NB4 (cell line): ENCODE measurements around the gene MDM4.
"Not testable (repeated sequence)": the region's sequence is repeated elsewhere in the genome, so short reads cannot be mapped to it uniquely, and the experiment has no call there.

ENCODE experiments used
- POLR2A ChIP-seq: IDR thresholded peaks from 2 replicates; pipeline ENCODE4 v1.6.1; 2011; ENCODE audit warnings: mild to moderate bottlenecking; ENCODE audit not compliant: insufficient read length; ENCODE audit errors: extremely low read depth
- TF ChIP-seq, protein P1 (sequence below): IDR thresholded peaks from one replicate; pipeline ENCODE4 v1.5.1; 2012; ENCODE audit warnings: low read depth, low read length
- TF ChIP-seq, protein P2 (sequence below): IDR thresholded peaks from 2 replicates; pipeline ENCODE4 v1.6.1; 2011; ENCODE audit warnings: low read depth, low read length

DNA sequence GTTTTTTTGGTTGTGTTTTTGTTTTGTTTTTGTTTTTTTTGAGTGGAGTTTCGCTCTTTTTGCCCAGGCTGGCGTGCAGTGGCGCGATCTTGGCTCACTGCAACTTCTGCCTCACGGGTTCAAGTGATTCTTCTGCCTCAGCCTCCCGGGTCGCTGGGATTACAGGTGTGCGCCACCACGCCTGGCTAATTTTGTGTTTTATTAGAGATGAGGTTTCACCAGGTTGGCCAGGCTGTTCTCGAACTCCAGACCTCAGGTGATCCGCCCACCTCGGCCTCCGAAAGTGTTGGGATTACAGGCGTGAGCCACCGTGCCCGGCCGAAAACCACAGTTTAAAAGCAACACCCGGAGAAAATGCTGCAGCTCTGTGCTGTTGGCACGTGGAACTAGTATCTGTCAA is 1.2 kb downstream of the MDM4 start:
- TF ChIP-seq, protein P1, sequence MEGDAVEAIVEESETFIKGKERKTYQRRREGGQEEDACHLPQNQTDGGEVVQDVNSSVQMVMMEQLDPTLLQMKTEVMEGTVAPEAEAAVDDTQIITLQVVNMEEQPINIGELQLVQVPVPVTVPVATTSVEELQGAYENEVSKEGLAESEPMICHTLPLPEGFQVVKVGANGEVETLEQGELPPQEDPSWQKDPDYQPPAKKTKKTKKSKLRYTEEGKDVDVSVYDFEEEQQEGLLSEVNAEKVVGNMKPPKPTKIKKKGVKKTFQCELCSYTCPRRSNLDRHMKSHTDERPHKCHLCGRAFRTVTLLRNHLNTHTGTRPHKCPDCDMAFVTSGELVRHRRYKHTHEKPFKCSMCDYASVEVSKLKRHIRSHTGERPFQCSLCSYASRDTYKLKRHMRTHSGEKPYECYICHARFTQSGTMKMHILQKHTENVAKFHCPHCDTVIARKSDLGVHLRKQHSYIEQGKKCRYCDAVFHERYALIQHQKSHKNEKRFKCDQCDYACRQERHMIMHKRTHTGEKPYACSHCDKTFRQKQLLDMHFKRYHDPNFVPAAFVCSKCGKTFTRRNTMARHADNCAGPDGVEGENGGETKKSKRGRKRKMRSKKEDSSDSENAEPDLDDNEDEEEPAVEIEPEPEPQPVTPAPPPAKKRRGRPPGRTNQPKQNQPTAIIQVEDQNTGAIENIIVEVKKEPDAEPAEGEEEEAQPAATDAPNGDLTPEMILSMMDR = not testable (repeated sequence)
- TF ChIP-seq POLR2A = not testable (repeated sequence)
- TF ChIP-seq, protein P2, sequence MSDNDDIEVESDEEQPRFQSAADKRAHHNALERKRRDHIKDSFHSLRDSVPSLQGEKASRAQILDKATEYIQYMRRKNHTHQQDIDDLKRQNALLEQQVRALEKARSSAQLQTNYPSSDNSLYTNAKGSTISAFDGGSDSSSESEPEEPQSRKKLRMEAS = not testable (repeated sequence)
